MV-4-11 (cell line): Measurements from ENCODE around the gene KCTD16.

Source experiments
- DNase-seq: peaks from one replicate; lab custom pipeline; 2025; lab: John Stamatoyannopoulos, UW

Gene KCTD16

DNA sequence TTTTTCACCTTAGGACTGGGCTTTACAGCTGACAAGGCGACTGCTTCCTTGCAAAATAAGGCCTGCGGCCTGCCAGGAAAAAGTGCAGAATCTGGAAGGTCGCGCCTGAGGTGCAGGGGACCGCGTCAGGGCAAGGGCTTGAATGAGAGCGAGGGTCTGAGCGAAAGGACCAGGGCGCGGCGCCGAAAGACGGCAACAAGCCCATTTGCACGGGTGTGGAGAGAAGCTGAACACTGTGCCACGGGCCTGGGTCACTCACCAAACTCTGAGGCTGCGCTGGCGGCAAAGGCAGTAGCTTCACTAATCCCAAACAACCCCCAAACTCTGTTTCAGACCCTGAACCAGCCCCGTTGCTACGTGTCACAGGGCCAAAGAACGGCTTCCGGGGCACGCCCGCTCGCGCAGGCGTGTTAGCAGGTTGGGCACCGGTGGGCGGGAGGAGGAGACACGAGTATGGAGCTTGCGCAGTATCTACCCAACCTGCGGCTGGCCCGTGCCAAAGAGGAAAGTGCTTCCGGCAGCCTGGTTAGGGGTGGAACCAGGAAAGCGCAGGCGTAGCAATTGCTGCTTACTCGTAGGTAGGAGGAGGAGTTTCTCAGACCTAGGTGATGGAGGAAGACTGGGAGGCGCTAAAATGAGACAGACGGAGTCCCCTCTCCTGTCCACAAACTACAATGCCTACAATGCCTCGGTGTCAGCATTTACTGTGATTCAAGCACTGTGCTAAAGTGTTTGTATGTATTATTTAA, at the start of gene KCTD16, which contains the start of gene YIPF5:
TSS of gene KCTD16 (plus strand) at position 598 of the 749 bp plus-strand sequence.
TSS of gene YIPF5 (minus strand) at position 384 of the 749 bp plus-strand sequence. CDS start 704 bp downstream, outside the sequence.
- DNase-seq, result peak; percentile 96

DNA sequence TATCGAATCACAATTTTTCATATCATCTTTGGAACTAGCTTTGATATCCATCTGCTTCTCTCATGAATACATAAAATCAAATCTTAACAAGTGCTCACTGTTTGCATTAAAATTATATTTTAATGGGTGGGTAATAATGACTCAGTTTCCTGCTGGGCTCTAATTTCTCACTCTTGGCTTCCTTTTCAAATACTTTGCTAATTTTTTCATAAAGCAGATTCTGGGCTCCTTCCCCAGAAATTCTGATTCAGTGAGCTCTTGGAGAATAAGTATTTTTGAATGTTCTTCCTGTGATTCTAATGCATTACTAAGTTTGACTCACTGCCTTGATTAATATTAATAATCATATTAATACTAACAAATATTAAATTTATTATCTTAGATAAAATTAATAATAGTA, 49.1 kb upstream of the KCTD16 start:
- DNase-seq, result no peak

DNA sequence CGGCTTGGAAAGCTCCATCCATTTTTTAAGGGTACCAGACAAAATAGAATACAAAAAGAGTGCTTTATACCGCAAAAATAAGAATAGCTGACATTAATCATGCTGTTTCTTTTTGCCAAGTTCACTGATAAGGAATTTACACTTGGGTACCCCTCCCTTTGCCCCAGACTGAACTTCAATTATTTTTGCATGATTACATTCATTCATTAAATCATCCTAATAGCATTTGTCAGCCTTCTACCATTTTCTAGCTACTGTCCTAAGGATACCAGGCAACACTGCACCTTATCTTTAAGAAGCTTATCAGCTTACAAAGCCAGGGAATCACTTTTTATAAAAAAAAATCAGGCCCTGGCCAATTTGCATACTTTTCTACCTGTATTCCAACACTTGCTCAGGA, 48.6 kb upstream of the KCTD16 start:
- no peak for DNase-seq

DNA sequence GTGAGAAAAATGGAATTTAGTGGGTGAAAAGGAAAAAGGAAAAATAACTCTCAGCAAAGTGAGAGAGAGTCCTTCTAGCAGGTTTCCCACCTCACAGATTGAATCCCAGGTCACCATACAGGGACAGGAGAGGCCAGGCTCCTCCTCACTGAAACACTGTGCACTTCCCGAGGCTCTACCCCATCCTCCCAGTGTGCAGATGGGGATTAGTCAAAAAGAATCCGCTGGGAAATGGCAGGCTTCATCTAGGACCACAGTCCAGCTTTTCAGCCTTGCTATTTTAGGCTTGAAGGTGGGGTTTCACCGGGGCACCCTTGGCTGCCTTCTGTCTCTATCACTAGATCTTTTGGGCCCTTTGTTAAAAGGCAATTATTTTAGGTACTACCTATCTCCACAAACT, 48.0 kb upstream of the KCTD16 start:
- no peak for DNase-seq

DNA sequence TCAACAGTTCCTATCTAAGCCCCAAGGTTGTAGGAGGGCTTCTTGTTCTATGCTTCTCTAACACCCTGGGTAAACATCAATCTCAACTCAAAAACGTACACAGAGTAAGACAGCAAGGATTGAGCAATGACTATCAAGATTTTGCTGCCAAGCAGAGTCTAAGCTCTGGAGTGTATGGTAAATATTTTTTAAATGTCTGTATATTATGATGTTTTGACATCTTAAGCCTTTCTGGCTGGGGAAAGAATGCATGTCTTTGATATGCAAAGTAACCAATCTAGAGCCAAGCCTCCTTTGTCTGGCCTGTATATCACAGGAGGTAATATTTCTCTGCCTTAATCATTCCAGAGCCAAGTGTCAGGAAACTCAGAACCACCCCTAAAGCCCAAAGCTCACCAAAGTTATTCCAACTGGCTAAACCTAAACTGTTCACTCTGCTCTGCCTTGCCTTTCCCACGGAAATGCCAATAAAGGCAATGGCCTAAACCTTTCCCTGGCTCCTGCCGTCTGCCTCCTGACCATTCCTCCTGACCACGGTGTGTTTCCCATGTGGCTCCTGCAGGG, 45.4 kb upstream of the KCTD16 start:
- no peak for DNase-seq

DNA sequence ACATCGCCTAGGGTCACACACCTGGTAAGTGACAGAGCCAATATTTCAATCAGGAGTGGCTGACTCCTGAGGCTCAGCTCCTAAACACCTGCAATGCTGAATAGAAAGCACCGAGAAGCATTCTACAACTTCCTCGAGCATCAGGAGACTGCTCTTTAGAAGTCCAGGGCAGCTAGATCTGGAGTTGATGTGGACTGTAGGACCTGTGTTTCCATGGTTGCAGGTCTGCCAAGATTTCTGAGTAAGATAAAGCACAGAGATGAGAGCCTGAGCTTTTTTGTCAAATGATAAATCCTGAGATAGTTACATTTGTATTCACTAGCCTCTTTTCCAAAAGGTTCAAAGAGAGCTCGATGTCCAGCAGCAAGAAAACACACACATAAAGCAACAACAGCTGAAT, 44.0 kb upstream of the KCTD16 start:
- DNase-seq, result no peak

DNA sequence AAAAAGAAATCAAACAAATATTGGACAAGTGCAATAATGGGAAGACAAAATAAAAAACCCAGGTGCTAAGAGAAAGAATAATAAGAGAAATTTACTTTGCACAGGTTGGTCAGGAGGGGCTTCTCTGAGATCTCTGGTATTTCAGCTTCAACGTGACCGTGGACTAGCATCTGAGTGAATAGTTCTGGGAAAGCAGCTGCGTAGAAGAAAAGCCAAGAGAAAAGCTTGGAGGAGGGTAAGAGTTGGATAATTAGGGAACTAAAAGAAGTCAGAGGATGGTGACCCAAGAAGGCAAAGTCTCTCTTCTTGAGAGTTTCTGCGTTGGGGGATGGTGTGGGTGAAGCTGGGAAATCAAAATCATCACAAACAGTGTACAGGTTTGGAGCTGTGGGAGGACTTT, 41.8 kb upstream of the KCTD16 start:
- DNase-seq, result no peak

DNA sequence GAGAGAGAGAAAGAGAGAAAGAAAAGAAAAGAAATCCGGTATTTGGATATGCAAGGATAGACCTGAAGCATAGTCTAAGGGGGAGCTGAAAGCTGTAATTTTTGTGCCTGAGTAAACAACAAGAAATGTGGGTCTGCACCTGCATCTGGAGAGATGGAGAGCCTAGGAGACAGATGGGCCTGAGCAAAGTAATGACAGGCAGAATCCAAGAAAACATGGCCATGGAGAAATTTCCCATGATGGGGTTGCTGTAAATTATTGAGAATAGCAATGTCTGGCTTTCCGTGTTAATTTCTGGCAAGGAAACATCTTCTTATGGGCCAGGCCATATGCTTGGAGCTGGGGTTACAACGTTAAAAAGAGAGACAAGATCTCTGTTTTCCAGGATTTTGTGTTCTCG, 40.4 kb upstream of the KCTD16 start:
- DNase-seq, result no peak

DNA sequence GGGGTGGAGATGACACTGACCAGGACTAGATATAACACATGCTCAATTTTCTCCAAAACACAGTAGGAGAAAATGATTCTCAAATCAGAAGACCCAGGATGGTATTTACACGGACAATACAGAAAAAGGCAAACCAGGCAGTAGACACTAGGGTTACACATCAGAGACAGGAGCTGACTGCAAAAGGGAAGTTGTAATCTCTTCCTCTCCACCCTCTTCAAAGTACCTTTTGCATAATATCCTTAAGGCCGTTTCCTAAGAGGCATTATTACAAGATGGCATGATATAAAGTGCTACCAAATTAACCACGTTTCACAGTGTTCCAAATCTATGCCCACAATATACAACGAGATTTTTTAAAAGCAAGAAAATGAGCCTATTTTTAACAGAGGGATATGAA, 39.4 kb upstream of the KCTD16 start:
- DNase-seq, result peak; percentile 61

DNA sequence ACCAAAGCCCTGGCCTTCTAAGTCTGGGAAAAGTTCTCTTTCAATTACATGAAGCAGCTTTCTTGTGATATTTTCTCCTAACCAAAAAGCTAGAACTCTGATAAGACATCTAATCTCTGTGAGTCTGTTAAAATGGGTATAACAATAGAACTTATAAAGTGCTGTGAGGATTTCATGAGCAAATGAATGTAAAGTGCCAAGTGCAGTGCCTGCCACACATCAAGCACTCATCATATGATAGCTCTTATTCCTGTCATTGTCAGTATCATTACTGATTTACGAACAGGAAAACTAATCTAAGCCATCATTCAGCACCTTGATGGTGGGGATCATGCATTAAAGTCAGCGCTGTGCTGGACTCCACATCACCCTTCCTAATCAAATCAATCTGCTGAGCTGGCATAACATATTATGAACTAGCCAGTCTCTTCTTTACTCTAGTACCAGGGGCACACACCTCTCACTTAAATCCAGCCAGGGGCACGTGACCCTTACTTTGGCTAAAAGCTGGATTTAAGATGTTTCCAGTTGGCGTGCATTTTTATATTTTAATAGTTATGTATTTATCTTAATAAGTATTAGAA, 37.5 kb upstream of the KCTD16 start:
- no peak for DNase-seq

DNA sequence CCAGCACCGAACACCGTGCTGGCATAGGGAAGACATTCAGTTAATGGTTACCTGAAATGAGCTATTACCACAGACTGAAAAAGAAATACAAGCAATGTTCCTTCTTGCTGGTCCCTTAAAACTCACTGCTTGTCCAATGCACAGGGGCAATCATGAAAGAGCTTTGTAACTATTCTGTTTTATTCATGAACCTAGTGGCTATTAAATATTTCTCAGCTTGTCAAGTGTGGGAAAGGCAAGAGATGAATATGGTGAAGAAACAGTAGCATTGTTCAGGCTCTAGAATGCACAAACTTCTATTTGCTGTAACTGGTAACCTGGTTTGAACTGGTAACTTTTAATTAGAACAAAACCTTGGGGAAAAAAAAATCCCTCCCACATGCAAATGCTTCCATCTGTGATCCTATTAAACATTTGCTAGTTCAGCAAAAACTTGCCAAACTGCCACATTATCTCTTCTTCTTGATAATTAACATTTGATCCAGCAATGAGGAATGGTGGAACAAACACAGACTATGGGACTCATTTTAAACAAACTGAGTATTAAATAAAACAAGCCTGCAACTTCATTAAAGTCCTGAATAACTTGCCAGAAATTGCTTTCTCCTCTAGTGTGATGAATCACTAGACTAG, 36.4 kb upstream of the KCTD16 start:
- no peak for DNase-seq

DNA sequence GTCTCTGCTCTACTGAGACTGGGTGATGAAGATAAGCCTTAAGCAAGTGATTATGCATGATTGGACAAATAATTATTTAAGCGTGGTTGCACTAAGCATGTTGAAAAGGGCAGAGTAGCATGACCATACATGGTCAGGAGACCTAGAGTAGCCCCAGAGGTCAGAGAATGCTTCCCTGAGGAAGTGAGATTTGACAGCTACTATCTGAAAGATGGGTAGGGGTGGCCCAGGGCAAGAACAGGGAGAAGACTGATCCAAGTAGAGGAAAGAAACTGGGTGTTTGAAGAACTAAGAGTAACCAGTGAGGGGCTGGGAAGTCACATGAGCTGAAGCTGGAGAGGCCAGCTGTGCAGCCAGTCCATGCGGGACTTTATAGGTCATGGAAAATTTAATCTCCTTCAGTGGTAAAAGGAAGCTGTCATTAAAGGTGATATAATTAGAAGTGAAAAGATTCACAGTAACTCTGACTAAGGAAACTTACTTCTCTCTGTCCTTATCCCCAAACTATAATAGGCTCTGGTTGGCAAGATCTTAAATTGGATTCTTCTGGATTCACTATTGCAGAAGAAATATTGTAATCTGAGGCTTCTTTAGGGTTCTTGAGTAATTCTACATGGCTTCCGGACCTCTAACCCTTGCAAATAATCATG, 35.4 kb upstream of the KCTD16 start:
- DNase-seq, result peak; percentile 79

DNA sequence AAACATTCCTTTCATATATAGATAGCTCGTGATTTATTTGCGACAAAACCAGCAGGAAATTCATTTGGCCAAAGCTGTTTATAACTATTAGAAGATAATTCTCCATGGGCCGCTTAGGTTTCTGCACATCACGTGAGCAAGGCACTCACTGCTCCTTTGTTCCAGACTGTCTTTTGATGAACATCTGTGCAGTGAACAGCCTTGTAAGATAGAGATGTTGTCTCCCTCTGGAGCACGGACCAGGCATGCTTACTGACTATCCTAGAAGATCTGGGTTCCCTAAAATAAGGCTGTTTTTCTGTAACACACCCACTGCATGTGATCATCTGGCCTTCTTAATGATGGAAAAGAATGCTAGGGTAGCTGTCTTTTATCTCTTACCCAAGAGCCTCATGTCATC, 31.1 kb upstream of the KCTD16 start:
- no peak for DNase-seq

DNA sequence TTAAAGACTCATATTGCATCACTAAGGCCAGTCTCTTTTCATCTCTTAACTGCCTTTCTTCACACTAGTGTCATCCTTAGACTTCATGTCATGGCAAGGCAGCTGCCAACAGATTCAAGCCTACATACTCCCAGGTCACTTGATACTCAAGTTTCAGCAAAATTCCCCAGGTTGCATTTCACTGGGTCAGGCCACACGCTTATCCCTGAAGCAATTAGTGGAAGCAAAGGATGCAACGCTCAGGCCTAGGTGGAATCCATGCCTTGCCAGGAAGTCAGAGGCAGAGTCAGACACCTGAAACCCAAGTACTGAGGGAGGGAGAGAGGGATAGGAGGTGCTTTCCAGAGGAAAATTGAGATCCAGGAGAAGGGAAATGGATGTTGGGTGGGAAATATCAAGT, 29.1 kb upstream of the KCTD16 start:
- no peak for DNase-seq

DNA sequence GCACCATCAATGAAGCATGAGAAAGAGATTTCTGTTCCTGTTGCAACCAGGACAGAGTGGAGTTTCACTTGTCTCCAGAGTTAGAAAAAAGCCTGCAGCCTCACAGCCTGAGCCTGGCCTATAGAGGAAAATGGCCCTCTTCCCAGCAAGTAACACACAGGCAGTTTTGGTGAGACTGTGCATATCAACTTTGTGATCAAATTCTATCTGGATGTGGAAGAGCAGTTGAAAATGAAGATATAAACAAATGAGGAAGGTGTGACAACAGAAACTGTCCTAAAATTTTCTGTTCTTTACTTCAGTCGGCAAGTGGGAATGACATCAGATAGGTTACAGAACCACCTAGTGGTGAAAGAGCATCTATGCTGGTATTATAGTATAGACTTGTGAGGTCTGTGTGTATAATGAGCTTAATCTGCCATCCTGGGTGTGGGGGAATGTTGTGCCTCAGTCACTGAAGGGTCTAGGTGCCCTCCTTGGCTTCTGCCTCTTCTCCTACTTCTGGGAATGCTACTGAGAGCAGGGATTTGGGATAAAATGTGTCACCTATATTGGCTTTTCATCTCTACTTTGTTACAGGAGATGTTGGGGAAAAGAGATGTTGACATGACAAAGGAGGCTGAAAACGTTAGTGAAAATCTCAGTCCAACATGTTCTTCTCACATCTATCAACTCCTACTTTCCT, 28.4 kb upstream of the KCTD16 start:
- DNase-seq, result peak; percentile 68

DNA sequence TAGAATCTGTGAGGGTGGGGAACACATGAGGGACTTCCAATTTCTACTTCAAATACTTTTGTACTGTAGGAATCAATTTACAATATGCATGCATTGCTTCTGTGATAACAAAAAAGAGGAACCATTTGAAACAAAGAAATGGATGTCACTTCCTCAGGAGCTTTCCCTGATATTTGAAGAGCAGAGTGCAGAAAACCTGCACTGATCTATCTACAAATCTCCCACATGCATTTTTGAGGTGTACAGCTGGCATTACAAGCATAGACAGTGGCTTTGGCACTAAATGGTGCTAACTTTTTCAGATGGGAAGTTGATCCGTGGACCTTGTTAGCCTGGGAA, 27.9 kb upstream of the KCTD16 start:
- DNase-seq, result peak; percentile 39

DNA sequence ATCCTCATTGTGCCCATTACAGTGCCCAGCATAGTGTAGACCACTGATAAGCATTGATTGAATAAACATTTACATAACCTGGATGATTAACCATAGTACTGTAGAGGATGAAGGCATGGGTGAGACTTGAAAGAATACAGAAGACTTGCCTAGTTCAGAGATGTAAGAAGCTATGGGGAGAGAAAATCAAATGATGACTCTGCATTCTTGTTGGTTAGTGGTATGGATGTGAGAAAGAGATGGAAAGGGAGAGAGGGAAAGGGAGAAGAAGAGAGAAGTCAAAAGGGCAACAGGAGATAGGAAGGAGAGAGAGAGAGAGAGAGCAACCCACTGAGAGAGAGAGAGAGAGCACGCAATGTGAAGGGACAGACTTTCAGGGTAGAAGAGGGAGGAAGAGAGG, 27.0 kb upstream of the KCTD16 start:
- DNase-seq, result no peak

DNA sequence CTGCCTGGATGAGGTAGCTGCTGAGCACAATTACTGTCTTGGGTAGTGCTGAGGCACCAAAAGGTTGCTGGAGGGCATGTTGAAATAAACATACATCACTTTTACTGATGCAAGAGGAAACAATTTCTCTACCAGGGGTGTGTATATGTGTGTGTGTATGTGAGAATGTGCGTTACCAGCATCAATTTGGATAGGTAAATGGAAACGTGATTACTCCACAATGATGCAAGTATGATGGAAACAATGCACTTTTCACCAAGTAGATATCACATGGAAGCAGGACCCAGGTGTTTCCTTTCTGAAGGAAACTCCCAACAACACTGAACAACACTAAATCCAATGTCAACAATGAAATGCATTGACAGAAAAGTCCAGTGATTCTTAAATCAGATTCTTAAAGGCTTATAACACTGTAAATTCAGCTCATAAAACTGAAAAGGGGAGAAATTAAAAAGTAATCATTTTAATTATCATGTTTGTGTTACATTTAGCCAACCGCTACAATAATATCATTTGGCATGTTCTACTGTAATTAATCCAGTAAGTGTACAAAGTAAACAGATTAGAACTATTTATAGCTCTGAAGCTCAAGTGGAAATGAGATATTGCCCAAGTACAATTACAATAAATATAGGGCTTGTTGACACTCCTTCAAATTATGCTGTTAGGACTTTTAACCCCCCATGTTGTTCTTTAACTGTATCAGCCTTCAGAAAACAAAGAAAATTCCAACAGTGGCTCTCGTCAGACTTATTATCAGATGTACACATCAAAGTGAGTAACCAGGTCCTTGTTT, 25.5 kb upstream of the KCTD16 start:
- no peak for DNase-seq

DNA sequence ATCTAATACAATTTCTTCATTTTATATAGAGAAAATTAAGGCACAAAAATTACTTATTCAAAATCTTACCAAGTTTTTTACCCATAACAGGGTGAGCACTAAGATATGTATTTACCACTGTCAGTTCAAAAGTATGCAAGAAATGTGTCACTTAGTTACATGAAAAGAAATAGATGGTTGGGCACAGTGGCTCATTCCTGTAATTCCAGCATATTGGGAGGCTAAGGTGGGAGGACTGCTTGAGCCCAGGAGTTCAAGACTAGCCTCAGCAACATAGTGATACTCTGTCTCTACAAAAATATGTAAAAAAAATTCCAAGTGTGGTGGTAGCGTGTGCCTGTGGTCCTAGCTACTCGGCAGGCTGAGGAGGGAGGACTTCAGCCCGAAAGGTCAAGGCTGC, 19.6 kb upstream of the KCTD16 start:
- DNase-seq, result no peak

DNA sequence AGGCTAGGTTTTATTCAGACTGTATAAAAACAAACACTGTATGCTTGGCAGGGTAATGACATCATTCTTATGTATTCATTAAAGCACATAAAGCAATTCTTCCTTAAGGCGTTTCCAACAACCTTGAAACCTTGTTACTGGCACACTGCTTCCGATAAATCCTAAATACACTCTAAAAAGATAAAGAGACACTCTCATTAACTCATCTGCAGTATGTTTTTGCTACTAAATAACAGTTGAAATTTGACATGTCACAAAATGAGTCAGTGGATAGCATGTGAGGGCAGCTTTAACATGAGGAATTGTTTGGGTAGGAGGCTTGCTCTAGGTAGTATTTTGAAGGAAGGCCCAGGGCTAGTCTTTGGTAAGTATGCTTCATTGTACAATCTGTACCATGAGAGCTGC, 13.9 kb upstream of the KCTD16 start:
- DNase-seq, result no peak

DNA sequence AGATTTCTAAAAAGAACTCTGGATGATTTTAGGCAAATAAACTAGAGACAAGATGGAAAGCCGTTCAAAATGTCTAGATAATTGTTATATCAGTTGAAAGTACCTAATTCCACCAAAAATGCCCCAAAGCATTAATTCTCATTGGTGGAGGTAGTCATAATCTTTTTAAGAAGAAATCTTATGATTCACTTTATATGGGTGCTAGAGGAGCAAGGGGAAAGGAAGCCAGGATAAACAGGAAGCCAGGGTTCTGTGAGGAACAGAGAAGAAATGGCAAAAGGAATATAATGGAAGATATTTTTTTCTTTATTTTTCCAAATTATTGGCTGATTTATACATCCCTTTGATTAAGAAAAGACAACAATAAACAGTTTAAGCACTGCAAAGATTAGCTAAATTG, 8.0 kb upstream of the KCTD16 start:
- DNase-seq, result no peak
